HG03520 (cell line): ENCODE data around the gene PREX1.
A peak's percentile ranks its signal among the peaks of the same experiment; 100 is the strongest.
"Not testable (repeated sequence)": the region's sequence is repeated elsewhere in the genome, so short reads cannot be mapped to it uniquely, and the experiment has no call there.

Experiments
- ATAC-seq: cut with Tn5 transposase; IDR thresholded peaks from one replicate; pipeline ENCODE4 v1.9.1; 2021; ENCODE audit warnings: mild to moderate bottlenecking, moderate library complexity; ENCODE audit not compliant: unreplicated experiment

The PREX1 gene

DNA sequence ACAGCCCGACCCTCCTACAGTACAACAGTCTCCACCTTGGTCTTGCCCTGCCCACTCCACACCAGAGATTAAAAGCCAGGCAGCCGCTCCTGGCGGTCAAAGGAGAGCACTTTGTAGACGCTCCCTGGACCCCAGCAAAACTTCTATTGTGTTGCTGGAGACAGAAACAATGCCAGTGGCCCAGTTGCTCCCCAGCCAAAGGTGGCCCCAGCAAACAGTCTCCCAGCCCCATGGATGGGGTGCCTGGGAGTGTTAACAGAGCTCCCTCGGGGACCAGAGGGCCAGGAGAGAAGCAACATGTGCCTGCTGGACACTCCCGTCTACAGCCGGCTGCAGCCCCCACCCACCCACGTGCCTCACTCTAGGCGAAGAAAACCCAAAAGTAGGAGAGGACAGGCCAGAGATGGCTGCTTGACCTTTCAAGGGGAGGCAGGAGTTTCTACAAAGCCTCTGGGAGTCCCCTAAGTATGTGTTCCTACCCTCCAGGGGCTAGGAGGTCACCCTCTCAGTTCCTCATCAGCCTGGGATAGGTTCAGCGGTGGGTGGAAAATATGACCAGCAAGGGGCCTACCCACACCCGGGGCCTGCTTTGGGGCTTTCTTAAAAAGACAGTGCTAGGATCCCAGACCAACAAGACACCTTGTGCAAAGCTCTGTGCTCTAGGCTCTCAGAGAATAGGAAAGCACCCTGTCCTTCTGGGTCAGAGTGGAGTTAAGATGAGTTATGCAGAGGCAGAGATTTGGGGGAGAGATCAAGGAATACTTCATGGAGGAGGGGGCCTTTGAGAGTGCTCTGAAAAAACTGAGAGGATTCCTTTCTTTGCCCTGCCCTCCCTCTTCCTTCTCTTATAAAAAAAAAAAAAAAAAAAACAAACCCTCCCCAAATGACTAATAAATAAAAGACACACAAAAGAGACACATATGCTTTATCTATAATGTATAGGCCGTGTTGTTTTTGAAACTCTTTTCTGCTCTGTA lies 19.0 kb upstream of the PREX1 start:
- ATAC-seq, result peak; percentile 94

DNA sequence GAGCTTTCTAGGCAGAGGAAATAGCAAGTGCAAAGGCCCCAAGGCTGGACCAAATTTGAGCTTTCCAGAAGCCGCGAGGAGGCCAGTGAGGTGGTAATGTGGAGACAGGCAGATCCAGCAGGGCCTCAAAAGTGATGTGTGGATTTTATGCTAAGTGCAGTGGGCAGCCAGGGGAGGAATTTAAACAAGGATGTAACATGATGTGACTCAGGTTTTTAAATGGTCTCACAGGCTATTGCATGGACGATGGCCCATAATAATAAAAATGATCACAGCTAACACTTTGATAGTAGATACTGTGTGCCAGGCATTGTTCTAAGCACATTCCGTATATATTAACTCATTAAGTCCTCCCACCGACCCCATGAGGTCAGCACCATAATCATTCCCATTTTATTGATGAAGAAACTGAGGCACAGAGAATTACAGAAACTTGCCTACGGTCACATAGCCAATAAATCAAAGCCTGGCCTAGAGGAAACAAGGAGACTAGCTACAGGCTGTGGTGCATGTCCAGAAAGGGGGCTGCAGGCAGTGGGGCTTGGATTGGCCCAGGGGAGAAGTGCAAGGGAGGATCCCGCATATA lies 18.0 kb upstream of the PREX1 start:
- ATAC-seq, result no peak

DNA sequence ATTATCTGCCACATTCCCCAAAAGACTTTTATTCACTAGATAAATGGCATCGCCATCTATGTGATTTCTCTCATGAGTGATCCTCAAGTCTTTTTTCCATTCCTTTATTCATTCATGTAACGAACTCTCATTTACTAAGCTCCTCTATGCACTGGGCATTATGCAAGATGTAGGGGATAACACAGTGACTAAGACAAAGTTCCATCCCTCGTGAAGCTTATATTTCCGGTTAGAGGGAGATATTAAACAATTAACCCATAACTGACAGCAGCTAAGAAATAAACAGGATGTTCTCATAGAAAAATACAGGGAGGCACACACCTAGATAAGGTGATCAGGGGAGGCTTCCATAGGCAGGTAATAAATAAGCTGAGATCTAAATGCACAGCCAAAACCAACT lies 17.2 kb upstream of the PREX1 start:
- no peak for ATAC-seq

DNA sequence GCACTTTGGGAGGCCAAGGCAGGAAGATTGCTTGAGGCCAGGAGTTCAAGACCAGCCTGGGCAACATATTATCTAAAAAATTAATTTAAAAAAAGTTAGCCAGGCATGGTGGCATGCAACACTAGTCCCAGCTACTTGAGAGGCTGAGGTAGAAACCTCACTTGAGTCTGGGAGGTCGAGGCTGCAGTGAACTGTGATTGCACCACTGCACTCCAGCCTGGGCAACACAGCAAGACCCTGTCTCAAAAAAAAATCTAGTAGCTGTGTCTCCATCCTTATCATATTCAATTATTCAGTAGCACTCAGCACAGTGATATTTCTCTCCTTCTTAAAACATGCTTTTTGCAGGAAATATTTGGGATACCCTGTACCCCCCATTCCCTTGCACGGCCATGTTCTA lies 16.1 kb upstream of the PREX1 start:
- not testable (repeated sequence) for ATAC-seq

DNA sequence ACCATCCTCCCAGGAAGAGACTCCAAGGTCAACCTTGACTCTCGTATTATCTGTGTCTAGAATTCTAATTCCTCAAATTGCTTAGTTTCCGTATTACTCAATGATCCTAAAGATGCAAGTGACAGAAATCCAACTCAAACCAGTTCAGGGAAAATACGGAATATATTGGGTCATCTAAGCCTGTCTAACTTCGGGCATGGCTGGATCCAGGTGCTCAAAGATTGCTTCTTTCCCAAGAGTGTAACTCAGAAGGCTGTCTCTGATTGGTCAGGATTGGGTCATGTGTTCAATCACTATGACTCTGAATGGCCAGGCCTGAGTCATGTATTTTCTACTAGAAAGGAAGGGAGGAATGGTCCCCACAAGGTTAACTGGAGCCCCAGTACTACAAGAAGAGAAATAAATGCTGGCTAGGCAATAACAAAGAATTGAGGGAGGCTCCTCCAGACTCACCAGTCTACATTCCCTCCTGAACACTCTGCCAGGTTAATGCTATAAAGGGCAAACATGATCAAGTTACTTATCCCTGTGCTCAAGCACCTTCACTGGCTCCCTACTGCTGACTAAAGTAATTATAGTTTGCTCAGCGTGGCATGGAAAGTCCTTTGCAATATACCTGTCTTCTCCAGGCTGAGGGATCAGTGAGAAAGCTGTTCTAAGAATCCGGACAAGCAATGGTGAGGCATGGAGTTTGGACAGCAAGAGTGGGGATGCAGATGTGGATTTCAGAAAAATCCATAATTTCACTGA lies 15.4 kb upstream of the PREX1 start:
- no peak for ATAC-seq

DNA sequence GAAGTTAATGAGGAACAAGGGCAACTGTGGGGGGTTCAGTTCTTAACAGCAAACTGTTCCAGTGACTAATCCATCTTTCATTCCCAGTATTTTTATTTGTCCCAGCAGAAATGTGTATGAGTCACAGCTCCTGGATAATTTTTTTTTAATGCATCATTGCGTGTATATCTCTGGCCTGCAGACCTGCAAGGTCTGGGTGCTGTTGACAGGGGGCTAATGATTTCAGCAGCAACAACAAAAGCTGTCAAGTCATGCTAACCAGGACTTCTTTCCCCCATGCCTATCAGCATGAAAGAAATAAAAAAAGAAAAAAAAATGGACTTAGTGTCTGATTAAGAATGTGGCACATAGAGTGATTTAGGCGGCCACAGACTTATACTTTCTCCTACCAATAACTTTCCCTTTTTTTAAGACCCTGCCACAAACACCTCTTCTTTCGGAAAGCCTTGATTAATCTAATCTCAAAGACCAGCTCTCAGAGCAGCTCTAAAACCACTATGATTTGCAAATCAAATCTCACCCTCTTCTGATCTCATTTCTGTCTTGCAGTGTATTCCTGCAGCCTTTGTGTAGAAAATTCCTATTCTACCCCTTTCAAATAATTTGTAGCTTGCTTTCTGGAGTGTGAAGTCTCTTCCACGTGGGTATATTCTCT lies 14.2 kb upstream of the PREX1 start:
- no peak for ATAC-seq

DNA sequence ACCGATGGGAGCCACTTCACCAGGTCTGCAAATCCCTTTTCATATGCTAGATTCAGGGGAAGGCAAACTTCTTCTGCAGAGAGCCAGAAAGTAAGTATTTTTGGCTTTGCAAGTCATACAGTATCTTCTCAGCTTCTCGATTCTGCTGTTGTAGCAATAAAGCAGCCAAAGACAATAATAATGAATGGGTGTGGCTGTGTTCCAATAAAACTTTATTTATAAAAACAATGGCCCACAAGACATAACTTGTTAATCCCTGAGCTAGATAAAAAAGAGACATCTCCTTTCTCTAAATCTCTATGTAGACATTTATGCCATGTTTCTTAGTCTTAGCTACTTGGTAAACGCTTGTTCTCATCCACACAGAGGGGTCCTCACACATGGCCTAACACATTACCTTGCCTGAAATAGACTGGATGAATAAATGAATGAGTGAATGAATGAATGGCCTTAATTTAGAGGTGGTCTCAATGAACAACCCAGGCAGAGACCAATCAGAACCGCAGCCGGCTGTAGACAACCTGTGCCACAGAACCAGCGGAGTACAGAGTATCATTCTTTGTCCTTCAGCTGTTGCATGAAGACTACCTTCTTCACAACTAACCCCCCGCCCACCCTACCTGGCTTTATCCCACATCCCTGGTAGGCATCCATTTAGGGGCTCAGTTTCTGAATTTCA lies 13.5 kb upstream of the PREX1 start:
- ATAC-seq, result no peak

DNA sequence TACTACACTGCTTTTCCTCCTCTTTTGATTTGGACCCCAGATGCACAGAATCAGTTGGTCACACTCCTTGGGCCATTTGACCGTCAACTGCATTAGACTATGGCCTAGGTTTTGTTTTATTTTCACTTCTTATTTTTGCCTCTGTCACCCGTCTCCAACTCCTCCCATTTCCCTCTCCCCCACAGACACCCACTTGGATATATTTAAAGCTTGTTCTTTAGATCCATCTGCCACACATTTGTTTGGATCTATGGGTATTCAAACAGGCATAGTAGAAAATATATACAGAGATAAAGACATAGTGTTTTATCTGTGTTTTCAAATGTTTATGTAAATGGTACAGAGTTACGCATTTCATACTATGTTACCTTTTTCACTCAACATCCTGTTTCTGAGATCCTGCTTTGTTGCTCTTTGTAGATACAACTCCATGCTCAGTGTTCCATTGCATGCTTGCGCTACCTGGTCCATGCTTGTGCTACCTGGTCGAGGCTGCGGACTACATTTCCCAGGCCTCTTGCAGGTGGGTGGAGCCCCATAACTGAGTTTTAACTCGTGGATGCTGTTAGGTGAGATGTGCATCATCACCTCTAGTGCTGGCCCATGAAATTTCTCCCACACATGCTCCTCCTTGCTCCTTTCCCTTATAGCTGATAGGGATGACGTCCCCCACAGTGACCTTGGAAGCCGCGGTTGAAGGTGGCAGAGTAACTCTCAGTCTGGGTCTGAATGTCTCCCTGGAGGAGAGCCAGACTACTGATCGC lies 11.5 kb upstream of the PREX1 start:
- no peak for ATAC-seq

DNA sequence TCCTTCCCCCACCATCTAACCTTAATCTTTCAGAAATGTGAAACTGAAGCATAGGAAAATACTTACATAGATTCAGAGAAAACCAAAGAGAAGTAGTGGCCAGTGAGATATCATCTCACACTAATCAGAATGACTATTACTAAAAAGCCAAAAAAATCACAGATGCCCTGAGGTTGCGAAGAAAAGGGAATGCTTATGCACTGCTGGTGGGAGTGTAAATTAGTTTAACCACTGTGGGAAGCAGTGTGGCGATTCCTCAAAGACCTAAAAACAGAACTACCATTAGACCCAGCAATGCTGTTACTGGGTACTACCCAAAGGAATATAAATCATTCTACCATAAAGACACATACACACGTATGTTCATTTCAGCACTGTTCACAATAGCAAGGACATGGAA lies 9.2 kb upstream of the PREX1 start:
- ATAC-seq, result no peak

DNA sequence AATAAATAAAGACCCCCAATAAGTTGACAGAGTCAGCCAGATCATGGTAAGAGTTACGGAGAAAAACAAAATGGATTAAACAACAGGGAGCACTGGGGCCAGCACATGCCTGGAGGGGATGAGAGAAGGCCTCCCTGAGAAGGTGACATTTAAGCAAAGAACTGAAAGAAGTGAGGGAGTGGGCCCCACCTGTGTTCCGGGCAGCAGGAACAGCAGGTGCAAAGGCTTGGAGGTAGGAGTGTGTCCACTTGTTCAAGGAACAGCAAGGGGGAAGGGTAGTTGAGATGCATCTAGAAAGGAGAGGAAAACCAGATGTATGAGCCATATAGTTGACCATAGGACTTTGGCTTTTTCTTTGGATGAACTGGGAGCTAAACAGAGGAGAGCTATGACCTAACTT lies 7.6 kb upstream of the PREX1 start:
- no peak for ATAC-seq

DNA sequence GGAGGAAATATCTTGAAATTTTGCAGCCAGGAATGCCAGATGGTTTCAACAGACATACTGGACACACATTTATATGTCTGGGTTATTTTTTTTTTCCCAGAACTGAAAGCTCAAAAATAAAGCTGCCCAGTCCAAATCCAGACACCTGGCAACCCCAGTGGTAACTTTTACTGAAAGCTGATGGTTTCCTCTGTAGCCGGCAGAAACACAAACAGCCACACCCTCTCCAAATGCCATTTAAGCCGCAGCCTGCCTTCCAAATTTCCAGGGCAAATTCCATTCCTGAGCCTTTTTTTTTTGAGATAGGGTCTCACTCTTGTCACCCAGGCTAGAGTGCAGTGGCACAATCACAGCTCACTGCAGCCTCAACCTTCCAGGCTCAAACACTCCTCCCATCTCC lies 6.5 kb upstream of the PREX1 start:
- no peak for ATAC-seq

DNA sequence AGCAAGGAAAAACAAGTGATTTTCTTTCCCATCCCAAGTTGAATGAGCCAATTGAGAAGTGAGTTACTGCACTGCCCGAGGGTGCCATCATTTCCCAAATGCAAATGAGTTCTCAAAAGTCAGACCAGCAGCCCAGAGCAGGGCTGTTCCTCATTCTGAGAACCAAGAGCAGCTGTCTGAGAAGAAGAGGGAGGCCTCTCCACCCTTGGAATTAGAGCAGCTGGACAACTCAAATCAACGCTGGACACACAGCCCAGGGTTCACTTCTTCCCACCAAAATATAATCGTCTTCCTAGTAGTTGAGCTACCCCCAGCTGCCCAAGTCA lies 4.6 kb upstream of the PREX1 start:
- ATAC-seq, result no peak

DNA sequence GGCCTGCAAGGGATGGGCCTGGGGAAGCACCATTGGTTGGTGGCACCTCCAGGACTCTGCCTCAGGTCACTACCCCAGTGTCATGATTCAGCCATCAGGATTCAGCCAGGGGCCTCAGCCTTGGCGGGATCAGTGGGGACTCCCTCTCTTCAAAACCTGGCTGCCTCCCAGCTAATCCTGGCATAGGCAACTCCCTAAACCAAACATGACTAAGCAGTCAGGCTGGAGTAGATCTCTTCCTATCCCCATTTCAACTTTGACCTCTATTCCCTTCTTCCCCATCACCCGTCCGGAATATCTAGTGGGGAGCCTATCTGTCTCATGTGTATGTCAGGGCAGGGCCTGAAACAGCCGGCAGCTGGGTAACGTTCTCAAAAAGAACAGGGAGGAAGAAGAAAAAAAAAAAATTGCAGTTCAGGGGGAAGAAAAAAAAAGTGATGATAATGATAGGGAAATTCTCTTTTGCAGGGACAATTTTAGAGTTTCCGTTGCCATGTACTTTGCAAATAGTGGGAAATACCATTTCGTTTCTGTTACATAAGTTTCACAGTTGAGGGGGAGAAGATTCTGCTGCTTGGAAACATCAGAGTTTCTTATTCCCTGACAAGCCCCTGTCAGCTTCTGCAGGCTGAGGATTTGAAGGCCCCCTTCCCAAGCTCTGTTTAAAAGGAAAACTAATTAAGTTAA lies 4.1 kb upstream of the PREX1 start:
- no peak for ATAC-seq

DNA sequence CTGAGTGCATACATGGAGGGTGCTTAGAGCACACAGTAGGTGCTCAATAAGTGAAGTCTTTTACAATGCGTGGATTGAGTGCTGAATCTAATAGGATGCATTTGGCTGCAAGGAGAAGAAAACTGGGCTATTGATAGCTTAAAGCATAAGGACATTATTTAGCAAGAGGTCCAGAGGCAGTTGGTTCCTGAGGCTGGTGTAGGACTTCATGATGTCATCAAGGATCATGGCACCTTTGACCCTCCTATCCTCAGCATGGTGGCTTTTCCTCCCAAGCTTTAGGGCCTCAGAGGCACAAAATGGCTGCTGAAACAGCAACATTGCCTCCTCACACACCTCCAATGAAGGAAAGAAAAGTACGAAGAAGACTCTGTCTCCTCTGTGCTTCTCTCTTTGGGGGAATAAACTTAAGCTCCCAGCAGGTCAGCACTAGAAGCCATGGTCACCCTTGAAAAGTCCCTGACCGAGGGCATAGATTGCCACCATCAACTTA lies 3.1 kb upstream of the PREX1 start:
- no peak for ATAC-seq

DNA sequence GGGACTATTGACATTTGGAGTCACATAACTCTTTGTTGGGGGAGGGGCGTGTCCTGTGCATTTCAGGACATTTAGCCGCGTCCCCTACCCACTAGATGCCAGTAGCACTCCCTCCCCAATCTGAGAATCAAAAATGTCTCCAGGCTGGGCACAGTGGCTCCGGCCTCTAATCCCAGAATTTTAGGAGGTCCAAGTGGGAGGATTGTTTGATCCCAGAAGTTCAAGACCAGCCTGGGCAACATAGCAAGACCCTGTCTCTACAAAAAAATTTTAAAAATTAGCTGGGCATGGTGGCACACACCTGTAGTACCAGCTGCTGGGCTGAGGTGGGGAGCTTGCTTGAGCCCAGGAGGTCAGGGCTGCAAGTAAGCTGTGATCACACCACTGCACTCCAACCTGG lies 2.1 kb upstream of the PREX1 start:
- no peak for ATAC-seq

DNA sequence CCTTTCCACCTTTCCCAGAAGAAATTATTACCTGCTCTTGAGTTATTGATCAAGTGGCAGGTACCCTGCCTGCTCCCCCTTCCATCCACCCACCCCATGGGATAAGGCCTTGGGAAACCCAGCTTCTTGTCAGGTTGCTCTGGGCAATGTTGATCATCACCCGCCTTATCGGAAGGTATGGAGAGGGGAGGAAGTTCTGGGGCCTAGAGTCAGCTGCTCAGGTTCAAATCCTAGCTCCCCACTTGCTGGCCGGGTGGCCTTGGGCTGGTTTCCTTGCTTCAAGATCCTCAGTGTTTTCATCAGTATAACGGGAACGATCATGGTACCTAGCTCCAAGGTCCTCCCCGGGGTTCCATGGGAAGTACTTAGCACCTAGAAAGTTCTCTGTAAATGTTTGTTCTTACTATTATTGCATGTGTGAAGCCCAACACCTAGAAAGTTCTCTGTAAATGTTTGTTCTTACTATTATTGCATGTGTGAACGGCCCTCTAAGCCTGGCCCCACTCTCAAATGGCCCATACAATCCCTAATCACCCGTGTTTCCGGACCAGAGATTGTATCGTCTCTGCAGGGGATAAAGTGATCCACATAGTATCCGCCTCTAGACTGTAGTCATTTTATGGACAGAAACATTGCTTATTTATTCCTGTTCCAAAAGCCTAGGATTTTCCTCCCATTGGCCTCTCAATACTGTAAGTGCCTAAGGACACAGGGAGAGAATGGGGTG lies 1.1 kb upstream of the PREX1 start:
- no peak for ATAC-seq

DNA sequence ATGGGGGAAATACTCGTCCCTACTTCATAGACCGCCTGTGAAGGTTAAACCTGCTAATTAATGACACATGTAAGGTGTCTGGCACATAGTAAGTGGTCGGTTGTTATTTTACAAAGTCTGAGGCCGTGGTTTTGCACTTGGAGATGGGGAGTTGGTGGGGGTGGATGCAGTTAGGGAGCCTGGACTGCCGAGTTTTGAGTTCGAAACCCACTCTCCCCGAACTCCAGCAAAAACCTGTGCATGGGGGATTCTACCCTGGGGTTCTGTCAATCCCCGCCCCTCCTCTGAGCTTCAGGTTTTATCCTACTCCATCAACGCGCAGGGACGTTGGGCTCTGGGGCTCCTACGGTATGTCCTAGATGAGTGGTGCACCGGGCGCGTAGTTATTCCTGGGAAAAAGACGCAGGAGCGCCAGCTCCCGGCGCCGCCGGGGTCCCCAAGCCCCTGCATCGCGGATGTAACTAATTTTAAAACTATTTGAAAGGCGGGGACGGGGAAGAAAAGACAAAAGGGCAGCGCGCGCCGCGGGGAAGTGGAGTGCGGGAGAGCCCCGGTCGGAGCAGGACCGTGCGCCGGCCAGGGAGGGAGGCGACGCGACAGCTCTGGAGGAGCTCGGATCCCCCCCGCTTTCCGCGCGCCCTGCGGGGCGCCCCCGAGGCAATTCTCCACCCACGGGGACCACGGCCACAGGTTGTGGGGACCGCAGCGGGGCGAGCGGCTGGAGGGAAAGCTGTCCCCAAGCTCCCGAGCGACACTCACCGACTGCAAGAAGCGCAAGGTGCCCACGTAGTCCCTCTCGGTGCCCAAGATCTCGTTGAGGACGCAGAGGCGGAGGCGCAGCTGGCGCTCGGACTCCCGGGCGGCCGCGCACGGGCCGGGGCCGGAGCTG lies 672 bp downstream of the PREX1 start:
- peak; percentile 5 for ATAC-seq

DNA sequence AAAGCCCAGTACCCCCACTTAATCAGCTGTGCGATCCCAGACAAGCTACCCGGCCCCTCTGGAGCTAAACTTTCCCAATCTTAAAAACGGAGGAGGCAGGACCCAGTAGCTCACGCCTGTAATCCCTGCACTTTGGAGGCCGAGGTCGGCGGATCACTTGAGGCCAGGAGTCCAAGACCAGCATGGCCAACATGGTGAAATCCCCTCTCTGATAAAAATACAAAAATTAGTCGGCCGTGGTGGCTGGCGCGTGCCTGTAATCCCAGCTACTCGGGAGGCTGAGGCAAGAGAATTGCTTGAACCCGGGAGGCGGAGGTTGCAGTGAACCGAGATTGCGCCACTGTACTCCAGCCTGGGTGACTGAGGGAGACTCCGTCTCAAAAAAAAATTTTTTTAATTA lies 1.3 kb downstream of the PREX1 start:
- ATAC-seq, result not testable (repeated sequence)
